GM10266 (cell line): Measurements from ENCODE around the gene TBC1D4.

Experiments
- DNase-seq: peaks from one replicate; pipeline ENCODE4 v3.0.0; 2012; ENCODE audit errors: extremely low spot score
- CTCF ChIP-seq: IDR thresholded peaks from 2 replicates; pipeline ENCODE4 v1.5.1; 2012; ENCODE audit warnings: mild to moderate bottlenecking, low read depth; ENCODE audit not compliant: control insufficient read depth, insufficient read depth; ENCODE audit errors: missing control alignments

Gene TBC1D4

GRCh38 chr13:75485286-75486062, 3.5 kb upstream of the TBC1D4 start:
- DNase-seq, result no peak
- TF ChIP-seq CTCF, result no peak

DNA sequence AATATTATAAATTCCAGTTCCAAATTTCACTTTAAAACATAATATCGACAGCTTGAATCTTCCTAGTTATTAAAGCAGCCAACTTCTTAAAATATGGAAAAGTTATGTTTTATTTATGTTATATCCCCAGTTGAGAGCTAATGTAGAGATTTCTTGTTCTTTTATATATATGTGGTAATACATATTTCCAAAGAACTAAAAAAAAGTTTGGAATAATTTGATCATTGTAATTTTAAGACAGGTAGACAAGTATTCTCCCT, 781 bp upstream of the TBC1D4 start:
- TF ChIP-seq CTCF, result no peak
- DNase-seq, result no peak

- DNase-seq, result peak; percentile 41
- TF ChIP-seq CTCF, result no peak
These were observed 546 bp downstream of the TBC1D4 start for GRCh38 chr13:75481176-75482069.

DNA sequence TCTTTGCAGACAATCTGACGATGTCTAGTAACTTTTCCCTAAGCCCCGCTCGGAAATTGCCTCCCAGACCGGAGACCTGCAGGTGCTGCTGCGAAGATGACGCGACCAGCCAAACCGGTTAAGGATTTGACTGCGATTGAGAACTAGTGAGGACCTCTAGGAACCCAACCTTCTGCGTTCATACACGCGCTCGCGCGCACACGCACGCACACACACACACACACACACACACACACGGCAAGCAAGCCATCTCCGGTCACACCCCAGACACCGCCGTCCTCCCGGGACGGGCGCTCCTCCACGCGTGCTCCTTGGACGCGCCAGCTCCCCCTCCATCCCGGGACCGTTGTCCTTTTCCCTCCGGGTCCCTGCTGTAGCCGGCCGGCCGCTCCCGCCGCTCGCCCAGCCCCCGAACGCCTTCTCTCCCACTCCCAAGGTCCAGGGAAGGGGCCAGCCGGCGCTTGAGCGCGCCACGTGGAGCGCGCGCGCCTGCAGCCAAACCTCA, 1.2 kb downstream of the TBC1D4 start:
- DNase-seq, result peak; percentile 56
- TF ChIP-seq CTCF, result no peak

GRCh38 chr13:75479102-75479740, 2.7 kb downstream of the TBC1D4 start:
- TF ChIP-seq CTCF, result no peak
- no peak for DNase-seq

DNA sequence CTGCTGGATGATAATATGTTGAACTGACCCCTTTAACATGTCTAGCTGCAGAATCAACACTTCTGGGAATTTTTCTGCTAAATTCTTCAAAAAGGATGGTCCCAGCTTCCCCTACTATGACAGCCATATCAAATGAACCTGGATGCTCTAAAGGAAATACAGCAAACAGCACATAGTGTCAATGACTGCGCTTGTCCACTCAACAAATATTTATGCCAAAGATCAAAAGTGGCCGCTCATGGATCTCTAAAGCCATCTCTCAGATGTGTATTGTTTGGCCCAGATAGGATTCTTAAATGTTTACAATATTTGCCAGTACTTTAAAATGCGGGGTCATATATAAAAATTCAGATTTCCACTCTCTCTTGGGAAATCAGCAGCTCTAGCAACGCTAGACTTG, 3.3 kb downstream of the TBC1D4 start:
- DNase-seq, result no peak
- TF ChIP-seq CTCF, result no peak
